GM12872 (cell line): ENCODE measurements around the gene C10orf71.

Source experiments
- TF ChIP-seq, protein P1 (sequence below): IDR thresholded peaks from 3 replicates; pipeline ENCODE4 v1.5.1; 2011; ENCODE audit warnings: low read depth, mild to moderate bottlenecking, low read length, moderate library complexity; ENCODE audit not compliant: insufficient read depth

C10orf71 gene

DNA sequence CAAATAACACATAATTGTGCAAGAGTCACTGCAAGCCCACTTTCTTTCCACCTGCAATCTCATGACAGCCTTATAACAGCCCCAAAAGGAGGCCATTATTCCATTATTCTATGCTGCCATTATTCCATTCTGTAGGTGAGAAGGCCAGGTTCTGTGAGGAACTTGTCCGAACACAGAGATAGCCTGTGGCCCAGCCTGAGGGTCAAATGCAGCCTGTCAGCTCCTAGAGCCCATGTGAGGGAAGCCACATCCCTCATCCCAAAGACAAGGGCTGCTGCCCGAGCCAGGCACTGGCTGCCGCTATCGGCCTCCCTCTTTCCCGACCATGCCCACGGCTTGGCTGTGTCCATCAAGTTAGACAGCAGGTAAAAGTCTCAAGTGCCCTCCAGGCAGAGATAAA lies 24.1 kb upstream of the C10orf71 start:
- TF ChIP-seq, protein P1, sequence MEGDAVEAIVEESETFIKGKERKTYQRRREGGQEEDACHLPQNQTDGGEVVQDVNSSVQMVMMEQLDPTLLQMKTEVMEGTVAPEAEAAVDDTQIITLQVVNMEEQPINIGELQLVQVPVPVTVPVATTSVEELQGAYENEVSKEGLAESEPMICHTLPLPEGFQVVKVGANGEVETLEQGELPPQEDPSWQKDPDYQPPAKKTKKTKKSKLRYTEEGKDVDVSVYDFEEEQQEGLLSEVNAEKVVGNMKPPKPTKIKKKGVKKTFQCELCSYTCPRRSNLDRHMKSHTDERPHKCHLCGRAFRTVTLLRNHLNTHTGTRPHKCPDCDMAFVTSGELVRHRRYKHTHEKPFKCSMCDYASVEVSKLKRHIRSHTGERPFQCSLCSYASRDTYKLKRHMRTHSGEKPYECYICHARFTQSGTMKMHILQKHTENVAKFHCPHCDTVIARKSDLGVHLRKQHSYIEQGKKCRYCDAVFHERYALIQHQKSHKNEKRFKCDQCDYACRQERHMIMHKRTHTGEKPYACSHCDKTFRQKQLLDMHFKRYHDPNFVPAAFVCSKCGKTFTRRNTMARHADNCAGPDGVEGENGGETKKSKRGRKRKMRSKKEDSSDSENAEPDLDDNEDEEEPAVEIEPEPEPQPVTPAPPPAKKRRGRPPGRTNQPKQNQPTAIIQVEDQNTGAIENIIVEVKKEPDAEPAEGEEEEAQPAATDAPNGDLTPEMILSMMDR = no peak

DNA sequence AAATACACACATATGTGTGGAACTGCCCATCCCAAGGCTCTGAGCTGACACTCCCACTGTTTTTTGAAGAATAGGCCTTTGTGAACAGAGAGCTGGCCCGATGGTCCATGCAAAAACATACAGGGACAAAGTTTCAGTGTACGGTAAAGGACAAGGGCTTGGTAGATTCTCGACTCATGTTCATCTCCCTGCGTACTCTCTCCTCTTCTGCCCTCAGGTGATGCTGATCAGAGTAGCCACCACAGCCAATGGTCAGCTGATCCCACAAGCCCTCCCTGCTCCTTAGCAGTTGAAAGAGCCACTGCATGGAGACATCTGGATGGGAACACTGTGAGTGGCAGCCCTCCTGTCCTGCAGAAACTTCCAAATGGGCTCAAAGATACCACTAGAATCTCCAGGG lies 23.1 kb upstream of the C10orf71 start:
- TF ChIP-seq, protein P1 = no peak

DNA sequence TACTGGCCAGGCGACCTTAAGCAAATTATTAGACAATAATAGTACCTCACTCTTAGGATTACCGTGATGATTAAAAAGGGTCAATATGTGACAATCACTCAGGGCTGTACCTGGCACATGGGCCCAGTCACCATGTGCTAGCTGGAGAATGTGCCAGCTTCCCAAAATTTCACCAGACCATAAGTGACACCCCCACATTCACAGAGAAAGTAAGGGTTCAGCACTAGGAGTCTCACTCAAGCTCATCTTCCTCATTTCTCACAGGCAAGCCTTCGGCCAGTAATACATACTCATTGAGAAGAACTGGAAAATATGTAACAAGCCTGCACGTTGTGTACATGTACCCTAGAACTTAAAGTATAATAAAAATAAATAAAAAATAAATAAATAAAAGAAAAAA lies 22.4 kb upstream of the C10orf71 start:
- TF ChIP-seq, protein P1 = no peak

DNA sequence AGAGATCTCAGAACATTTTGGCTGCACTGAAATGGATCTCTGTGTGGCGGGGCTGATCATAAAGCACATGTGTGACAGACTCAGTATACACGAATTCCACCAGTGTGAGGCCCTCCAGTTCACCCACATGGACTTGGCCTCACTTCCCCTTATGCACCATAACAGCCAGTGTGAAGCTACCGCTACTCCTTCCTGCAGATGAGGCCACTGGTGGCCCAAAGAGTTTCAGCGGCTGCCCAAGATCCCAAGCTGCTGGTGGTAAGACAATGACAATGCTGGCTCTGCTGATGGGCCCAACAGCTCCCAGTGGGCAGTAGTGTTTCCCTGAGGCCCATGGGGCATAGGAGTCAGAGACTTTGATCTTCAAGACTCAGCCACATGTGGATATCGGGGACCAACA lies 21.0 kb upstream of the C10orf71 start:
- TF ChIP-seq, protein P1 = no peak

DNA sequence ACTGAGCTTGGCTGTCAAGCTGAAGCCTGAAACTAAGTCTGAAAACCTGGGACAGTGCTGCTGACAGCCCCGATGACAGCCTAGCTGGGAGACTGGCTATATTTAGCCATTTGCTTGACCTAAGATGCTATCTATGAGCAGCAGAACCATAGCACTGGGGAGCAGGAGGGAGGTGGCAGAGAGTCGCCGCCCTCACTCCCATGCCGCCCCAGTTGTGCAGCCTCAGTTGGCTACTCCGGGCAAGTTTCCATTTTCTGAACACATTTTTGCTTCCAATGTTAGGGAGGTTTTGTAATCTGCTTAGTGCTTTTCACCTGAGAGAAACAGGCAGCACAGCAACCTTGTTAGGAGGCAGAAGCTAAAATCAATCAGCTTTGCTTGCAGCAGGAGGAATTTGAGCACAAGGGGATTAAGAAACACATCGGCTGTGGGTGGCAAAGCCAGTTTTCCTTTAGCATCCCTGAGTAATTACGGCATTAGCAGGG lies 20.4 kb upstream of the C10orf71 start:
- TF ChIP-seq, protein P1 = no peak

DNA sequence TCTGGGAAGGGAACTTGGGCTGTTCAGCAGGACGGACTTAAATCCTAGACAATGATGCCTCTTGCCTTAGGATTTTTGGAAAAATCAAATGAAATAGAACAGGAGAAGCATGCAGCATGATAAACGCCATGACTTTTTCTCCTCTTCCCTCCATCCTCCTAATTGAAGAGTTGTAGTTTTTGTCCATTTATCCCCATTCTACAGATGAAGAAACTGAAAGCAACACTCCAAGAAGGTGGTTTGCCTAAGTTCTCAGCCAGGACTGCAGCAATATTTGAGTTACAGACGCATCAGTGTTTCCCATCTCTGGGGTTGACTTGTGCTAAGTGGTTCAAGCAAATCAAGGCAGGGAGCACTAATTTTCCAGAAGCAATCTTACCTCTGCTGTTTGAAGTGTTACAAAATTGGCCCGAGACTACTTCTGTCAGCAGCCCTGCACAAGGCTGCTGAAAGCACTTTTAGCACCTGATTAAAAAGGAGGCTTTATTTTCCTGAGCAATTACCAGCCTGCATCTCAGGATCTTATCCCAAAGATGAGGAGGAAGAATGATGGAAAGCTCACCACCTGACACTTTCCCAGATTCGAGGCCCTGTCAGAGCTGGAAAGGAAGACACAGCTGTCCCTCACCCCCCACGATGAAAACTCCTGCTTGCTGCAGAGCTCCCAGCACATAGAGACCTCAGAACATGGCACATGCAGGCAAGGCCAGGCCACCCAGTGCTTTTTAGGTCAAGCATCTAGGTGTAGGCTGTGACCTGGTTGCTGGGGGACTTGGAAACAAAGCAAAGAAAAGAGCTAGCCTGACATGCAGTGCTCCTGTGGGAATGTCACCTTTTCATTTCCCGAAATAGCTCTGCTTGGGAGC lies 19.7 kb upstream of the C10orf71 start:
- TF ChIP-seq, protein P1 = no peak

DNA sequence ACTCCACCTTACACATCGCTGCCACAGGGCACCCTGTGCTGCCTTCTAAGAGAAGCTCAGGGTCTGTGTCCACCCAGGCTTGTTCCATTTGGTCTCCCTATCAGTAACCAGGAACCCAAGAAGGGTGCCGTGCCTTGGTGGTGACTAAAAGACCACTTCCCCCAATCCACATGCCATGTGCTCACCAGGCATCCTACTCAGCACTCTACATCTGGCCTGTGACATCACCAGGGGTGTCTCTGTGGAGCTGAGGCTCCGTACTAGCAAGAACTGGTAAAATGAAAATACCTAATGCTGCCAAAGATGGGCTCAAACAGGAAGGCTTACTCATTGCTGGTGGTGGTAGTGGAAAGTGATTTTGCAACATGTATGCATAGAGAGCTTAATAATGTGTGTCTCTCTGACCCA lies 19.0 kb upstream of the C10orf71 start:
- TF ChIP-seq, protein P1 = no peak
